NCI-H1417 (cell line): ENCODE measurements around the gene TAS2R46.
"Not testable (repeated sequence)": the region's sequence is repeated elsewhere in the genome, so short reads cannot be mapped to it uniquely, and the experiment has no call there.

ENCODE experiments used
- DNase-seq, 3 experiments: peaks; one replicate each; lab custom pipeline; 2025; lab: John Stamatoyannopoulos, UW

TAS2R46 gene

DNA sequence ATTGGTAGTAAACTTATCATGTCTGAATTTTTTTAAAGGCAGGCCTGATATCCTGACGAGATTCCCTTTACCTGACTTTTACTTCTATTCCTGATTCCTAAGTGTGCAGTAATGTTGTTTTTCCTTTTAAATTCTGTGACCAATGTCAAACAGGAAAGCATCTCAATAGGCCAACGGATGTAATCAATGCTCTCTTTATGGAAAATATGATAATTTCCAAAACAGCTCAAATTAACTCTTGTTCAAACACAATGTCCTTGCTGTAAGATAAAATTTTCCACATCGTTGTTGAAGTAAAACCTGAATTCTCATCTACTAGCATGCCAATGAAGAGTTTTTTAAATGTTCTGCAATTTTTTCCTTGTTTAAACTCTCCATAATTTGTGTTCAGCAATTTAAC, 22.9 kb downstream of the TAS2R46 start:
- DNase-seq = no peak

DNA sequence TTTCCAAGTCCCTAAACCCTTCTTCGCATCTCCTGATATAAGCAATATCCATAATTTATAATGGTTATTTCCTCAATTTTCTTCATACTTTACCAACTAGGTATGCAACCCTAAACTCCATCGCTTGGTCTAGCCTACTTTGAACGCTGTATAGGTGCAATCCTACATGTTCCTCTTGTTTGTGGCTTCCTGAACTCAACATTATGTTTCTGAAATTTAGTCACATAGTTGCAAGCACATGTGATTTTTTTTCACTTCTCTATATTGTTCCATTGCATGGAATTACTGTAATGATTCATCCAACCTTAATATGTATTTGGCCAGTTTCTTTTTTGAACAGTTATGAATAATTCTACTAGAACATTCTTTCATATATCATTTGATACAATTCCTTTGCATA, 28.1 kb downstream of the TAS2R46 start:
- DNase-seq = not testable (repeated sequence)

DNA sequence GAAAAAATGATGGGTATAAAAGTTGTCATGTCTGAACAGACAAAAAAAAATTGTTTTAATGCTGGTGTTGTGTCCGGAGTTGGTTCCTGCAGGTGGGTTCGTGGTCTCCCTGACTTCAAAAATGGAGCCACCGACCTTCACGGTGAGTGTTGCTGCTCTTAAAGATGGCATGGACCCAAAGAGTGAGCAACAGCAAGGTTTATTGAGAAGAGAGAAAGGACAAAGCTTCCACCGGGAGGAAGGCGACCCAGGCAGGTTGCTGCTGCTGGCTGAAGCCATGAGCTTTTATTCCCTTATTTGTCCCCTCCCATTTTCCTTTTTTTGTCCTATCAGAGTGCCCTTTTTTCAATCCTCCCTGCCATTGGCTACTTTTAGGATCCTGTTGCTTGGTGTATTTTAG, 30.8 kb downstream of the TAS2R46 start, which contains the start of gene TAS2R31:
Gene TAS2R31 (minus strand): TSS at position 101 of the 400 bp plus-strand sequence. CDS start 72 bp downstream, at position 29.
- DNase-seq = no peak

DNA sequence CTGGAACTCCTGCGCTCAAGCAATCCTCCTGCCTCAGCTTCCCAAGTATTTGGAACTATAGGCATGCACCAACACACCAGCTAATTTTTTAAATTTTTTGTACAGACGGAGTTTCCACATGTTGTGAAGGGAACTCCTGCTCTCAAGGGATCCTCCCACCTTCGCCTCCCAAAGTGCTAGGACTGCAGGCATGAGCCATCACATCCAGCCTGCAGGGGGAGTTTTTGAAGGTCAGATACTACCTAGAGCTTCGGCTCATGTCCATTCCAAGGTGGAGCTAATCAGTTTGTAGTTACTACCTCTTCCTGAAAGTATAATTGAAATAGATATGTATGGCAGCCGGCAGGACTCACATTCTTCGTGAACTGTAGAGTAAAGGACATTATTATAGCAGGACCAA, 36.0 kb downstream of the TAS2R46 start:
- DNase-seq = no peak

DNA sequence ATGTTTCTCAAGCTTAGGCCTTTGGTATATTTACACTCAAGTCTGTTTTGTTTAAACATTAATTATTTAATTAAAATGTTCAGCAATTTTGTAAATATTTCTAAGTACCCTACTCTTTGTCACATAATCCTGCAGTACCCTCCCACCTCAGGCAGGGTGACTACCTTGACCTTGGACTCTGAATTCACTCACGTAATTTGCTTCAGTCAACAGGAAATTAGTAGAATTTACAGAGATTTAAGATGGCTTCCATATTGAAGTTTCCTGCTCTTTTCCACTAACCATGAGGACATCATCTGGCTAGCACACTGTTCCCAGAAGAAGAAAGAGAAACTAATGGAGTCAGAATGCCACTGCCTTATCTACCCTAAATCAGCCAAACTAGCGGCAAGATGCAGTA, 38.7 kb downstream of the TAS2R46 start:
- DNase-seq = no peak

DNA sequence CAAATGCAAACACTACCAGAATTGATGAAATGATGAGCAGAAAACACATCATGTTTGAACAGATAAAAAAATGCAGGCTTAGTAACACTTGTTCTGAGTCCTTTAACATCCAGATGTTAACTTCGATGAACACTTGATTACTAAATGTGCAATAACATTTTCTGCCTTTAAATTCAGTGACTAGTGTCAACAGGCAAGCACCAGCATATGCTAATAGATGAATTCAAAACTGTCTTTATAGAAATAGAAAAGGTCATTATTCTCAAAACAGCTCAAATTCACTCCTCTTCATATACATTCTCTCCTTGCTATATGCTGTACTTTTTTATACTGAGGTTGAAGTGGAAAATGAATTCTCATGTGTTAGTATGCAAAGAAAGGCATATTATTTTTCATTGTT, 39.6 kb downstream of the TAS2R46 start, which contains the start of gene TAS2R19:
Gene TAS2R19 (minus strand): TSS at position 101 of the 400 bp plus-strand sequence. CDS start 49 bp downstream, at position 52.
- DNase-seq = no peak

DNA sequence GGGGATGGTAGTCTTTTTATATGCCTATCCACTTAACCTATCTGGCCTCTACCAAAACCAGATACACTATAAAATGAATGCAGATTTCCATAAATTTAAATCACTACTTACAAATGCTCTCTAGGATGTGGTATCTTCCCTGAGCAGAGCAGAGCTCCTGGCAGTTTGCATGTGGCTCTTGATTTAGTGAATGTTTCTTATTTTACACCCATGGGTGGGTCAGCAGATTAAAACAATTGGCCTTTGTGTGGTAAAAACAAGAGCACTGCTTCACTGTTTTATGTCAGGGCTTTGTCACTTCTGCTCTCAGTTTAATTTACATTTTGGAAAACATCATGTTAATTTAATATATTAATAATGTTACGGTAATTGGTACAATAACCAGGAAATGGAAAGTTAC, 45.2 kb downstream of the TAS2R46 start:
- DNase-seq = no peak

DNA sequence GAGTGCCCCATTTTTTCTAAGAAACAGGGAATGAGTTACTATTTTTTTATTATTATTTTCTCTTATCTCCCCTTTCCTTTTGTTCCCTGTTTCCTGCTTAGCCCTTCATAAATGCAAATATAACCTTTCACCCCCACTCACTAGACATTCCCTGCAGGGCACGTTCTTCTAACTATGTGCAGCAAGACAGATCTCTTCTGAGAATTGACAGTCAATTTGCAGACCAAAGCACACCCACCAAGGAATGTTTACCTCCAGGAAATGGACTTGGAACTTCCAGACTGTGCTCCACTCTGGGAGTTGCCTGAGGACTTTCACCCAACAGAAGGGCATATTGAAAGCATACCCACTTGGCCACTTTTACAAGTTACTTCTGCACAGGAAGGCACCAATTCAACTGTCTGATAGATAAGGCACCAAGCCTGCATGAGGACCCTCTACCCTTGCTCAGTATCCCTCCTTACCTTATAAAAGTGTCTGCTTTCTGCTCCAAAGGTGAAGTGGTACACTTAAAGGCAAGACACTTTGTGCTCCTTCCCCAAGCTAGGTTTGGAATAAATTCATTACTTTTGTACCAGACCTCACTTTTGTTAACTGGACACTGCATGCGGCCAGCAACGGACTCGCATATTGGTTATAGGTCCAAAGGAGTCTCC, 46.2 kb downstream of the TAS2R46 start:
- DNase-seq = no peak

DNA sequence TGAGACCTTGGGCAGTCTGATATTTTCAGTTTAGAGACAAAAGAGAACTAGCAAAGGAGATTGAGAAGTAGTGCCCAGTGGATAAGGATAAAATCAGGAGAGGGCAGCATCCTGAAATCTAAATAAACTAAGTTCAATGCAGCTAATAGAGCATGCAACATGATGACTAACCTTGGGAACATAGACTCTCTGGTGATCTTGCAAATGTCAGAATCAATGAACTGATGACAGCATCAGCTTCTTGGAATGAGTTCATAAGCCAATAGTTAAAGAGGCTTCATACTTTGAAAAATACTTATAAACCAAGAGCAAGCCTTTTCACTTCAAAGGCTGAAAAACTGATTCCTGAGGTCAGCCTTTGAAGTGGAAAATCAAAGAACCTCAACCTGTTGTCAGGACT, 47.9 kb downstream of the TAS2R46 start:
- no peak for DNase-seq
